Left colon (tissue), 2 donors: ENCODE data around the gene FCN3. TPM values are rescaled to one million over a fixed set of nuclear protein-coding genes. Genes with fewer than 3 reads are reported as not detected.
A peak's percentile ranks its signal among the peaks of the same experiment; 100 is the strongest.

Experiments
- ATAC-seq: fragments of 200-7000 bp; cut with Tn5 transposase; one replicate; pipeline ENCODE4 v1.9.1; 2020; ENCODE audit warnings: mild to moderate bottlenecking, moderate library complexity
- DNase-seq, 2 donors: peaks; one replicate each; pipeline ENCODE4 v3.0.0-alpha.2; 2020
- intact Hi-C, 2 donors: fragments of 100-400 bp; cut with DNase I in 1 of 2; cut with micrococcal nuclease in 1 of 2; formaldehyde crosslinking; loops; one replicate each; pipeline versions ENCODE4 v1.11.2 to v1.14.0; 2022; cut with DNase I, micrococcal nuclease
- total RNA-seq, 2 donors: library from RNA; stranded (reverse); fragmentation: NEBNext Ultra II Directional; extraction: Animal tissue kit (Norgen Biotek cat#: 25700); gene quantifications; one replicate each; pipeline ENCODE4 v1.2.1, GENCODE V29; 2021
- donor health status: DM: no; HTN: no; CAD: no.
- donor health status: DM: yes; HTN: yes; CAD: no.

Gene FCN3
- total RNA-seq, 2 donors from 2014 or later = 0.45 to 0.76 TPM

- DNase-seq (peak in 1 of 2 donors; percentile 40), ATAC-seq (peak; percentile 74)
- intact Hi-C loops = loop anchor here in 1 of 2 donors (10.0 kb wide), 1 partner anchor 52 kb away; the partner anchor contains the start of gene CD164L2
Measured at GRCh38 chr1:27332536-27333281, 41.9 kb downstream of the FCN3 start.

GRCh38 chr1:27331922-27332321 is 42.7 kb downstream of the FCN3 start:
- intact Hi-C loops = loop anchor here in 1 of 2 donors (10.0 kb wide), 1 partner anchor 53 kb away; the partner anchor contains the start of gene CD164L2
- peak; percentile 5 for ATAC-seq
- no peak for DNase-seq

- intact Hi-C loops = loop anchor here in 1 of 2 donors (10.0 kb wide), 1 partner anchor 53 kb away; the partner anchor contains the start of gene CD164L2
- ATAC-seq = no peak
- no peak for DNase-seq
Measured at GRCh38 chr1:27331426-27331825, 43.2 kb downstream of the FCN3 start.

- ATAC-seq = no peak
- DNase-seq = no peak
- intact Hi-C loops = loop anchor here in 1 of 2 donors (10.0 kb wide), 1 partner anchor 54 kb away; the partner anchor contains the start of gene CD164L2
Measured at GRCh38 chr1:27330786-27331185, 43.8 kb downstream of the FCN3 start.

- ATAC-seq = no peak
- intact Hi-C loops = no loop called here
- no peak for DNase-seq
Measured at GRCh38 chr1:27327964-27328363, 46.7 kb downstream of the FCN3 start.

GRCh38 chr1:27325286-27325685 is 49.3 kb downstream of the FCN3 start:
- DNase-seq = no peak
- intact Hi-C loops = no loop called here
- ATAC-seq = no peak

GRCh38 chr1:27322569-27323240 is 51.9 kb downstream of the FCN3 start:
- DNase-seq = no peak
- no peak for ATAC-seq
- intact Hi-C loops = no loop called here

GRCh38 chr1:27321813-27322568 is 52.6 kb downstream of the FCN3 start, which contains the start of gene TMEM222:
Gene TMEM222 (plus strand): TSS chr1:27322163. CDS start chr1:27322198, 35 bp downstream.
- intact Hi-C loops = no loop called here
- ATAC-seq (peak; percentile 98), DNase-seq (peak; percentile 96)

Other genes starting within 250 kb of the FCN3 start
- 100 to 1,000 TPM; 122 to 131 TPM for gene SLC9A1, start 219.7 kb downstream of the FCN3 start, total RNA-seq
- 10 to 100 TPM; 38.5 to 43.3 TPM for gene WDTC1, start 140.2 kb downstream of the FCN3 start, total RNA-seq
- gene TMEM222, start 52.7 kb downstream of the FCN3 start, total RNA-seq = 10 to 100 TPM; 29.2 to 30.2 TPM
- gene SYTL1, start 32.8 kb downstream of the FCN3 start, total RNA-seq = 10 to 100 TPM; 12.9 to 15.2 TPM
- gene MAP3K6, start 7.9 kb downstream of the FCN3 start, total RNA-seq = 10 to 100 TPM; 14.6 to 34.9 TPM
- 1 to 10 TPM in 1 of 2 donors, under 1 TPM in 1; 0.47 to 2.0 TPM for gene CD164L2, start 8.5 kb upstream of the FCN3 start, total RNA-seq
- not detected for gene GPR3, start 17.8 kb upstream of the FCN3 start, total RNA-seq
- gene WASF2, start 115.3 kb upstream of the FCN3 start, total RNA-seq = 100 to 1,000 TPM in 1 of 2 donors, 10 to 100 TPM in 1; 97.7 to 144 TPM
- 10 to 100 TPM; 21.5 to 25.2 TPM for gene AHDC1, start 229.3 kb upstream of the FCN3 start, total RNA-seq